CD14-positive monocyte (primary cell): ENCODE measurements around the gene TUSC2. TPM values are rescaled to one million over a fixed set of nuclear protein-coding genes. Genes with fewer than 3 reads are reported as not detected.
A peak's percentile ranks its signal among the peaks of the same experiment; 100 is the strongest.
"Not testable (repeated sequence)": the region's sequence is repeated elsewhere in the genome, so short reads cannot be mapped to it uniquely, and the experiment has no call there.

Experiments used
- DNase-seq, 3 donors: peaks; one replicate each; pipeline ENCODE4 v3.0.0-alpha.2; 2011 to 2022
- H2AFZ ChIP-seq: 2 replicates; pipeline ENCODE4 v1.6.0; 2012; ENCODE audit warnings: mild to moderate bottlenecking, low read depth, low read length, inconsistent platforms; ENCODE audit not compliant: insufficient read depth, poor library complexity, severe bottlenecking
- H3K27ac ChIP-seq, 2 donors: 1 replicate in 1 of 2; 2 replicates in 1 of 2; pipeline ENCODE4 v1.5.1; 2012 to 2013; ENCODE audit warnings: low read length in 2 of 2, control low read depth in 1 of 2, inconsistent platforms in 1 of 2, low read depth in 1 of 2, mild to moderate bottlenecking in 1 of 2
- H3K27me3 ChIP-seq, 2 donors: one replicate each; pipeline versions ENCODE4 v1.6.0 to v1.6.1; 2011 to 2013; ENCODE audit warnings: low read length in 2 of 2; ENCODE audit not compliant: control insufficient read depth in 2 of 2, insufficient read depth in 2 of 2
- H3K36me3 ChIP-seq, 2 donors: replicated peaks in 1 of 2; 1 replicate in 1 of 2; 2 replicates in 1 of 2; pipeline versions ENCODE4 v1.5.1 to v1.6.1; 2012 to 2013; ENCODE audit warnings: low read length in 2 of 2, control low read depth in 1 of 2, inconsistent platforms in 1 of 2, mild to moderate bottlenecking in 1 of 2; ENCODE audit not compliant: insufficient read depth in 2 of 2, control insufficient read depth in 1 of 2
- H3K4me1 ChIP-seq, 2 donors: 1 replicate in 1 of 2; 2 replicates in 1 of 2; pipeline versions ENCODE4 v1.5.1 to v1.6.1; 2012 to 2013; ENCODE audit warnings: low read length in 2 of 2, control low read depth in 1 of 2, inconsistent platforms in 1 of 2, mild to moderate bottlenecking in 1 of 2, moderate library complexity in 1 of 2; ENCODE audit not compliant: insufficient read depth in 2 of 2, control insufficient read depth in 1 of 2
- H3K4me2 ChIP-seq: replicated peaks from 2 replicates; pipeline ENCODE3; 2012; ENCODE audit warnings: low read length, moderate library complexity, mild to moderate bottlenecking; ENCODE audit not compliant: poor library complexity, severe bottlenecking; ENCODE audit errors: extremely low read depth
- H3K4me3 ChIP-seq, 3 experiments: fragments of 200-600 bp in 1 of 3; sonication (generic) in 1 of 3; replicated peaks in 1 of 3; 1 replicate in 2 of 3; 2 replicates in 1 of 3; pipeline ENCODE4 v1.5.1; 2011 to 2013; ENCODE audit warnings: low read length in 3 of 3, mild to moderate bottlenecking in 3 of 3, control low read depth in 2 of 3, low read depth in 2 of 3, inconsistent platforms in 1 of 3, moderate library complexity in 1 of 3
- H3K79me2 ChIP-seq: 2 replicates; pipeline ENCODE4 v1.6.0; 2012; ENCODE audit warnings: mild to moderate bottlenecking, control low read depth, inconsistent platforms, low read length, moderate library complexity; ENCODE audit not compliant: insufficient read depth
- H3K9ac ChIP-seq: 2 replicates; pipeline ENCODE4 v1.6.0; 2017; ENCODE audit warnings: low read length, mild to moderate bottlenecking; ENCODE audit not compliant: insufficient read depth, poor library complexity, severe bottlenecking
- H3K9me3 ChIP-seq, 2 donors: replicated peaks in 1 of 2; 1 replicate in 1 of 2; 2 replicates in 1 of 2; pipeline versions ENCODE4 v1.5.1 to v1.6.1; 2012 to 2013; ENCODE audit warnings: low read length in 2 of 2, control low read depth in 1 of 2; ENCODE audit not compliant: control insufficient read depth in 1 of 2, insufficient read depth in 1 of 2
- H4K20me1 ChIP-seq: 2 replicates; pipeline ENCODE4 v1.6.0; 2012; ENCODE audit warnings: mild to moderate bottlenecking, low read length, control low read depth, moderate library complexity; ENCODE audit not compliant: insufficient read depth
- H3K27ac Mint-ChIP-seq, 7 donors: one replicate each; pipeline ENCODE4 v1.8.0; 2020; ENCODE audit warnings: mild to moderate bottlenecking in 7 of 7, mixed read lengths in 7 of 7, moderate library complexity in 6 of 7, inconsistent platforms in 2 of 7
- H3K27me3 Mint-ChIP-seq, 3 donors: one replicate each; pipeline ENCODE4 v1.8.0; 2021 to 2022; ENCODE audit warnings: low read depth in 3 of 3, mild to moderate bottlenecking in 3 of 3, mixed read lengths in 3 of 3, moderate library complexity in 3 of 3, inconsistent platforms in 1 of 3
- H3K36me3 Mint-ChIP-seq, 2 donors: one replicate each; pipeline ENCODE4 v1.8.0; 2020; ENCODE audit warnings: mixed read lengths in 2 of 2, inconsistent platforms in 1 of 2, mild to moderate bottlenecking in 1 of 2
- H3K4me1 Mint-ChIP-seq: one replicate; pipeline ENCODE4 v1.8.0; 2020; ENCODE audit warnings: mild to moderate bottlenecking, mixed read lengths
- H3K4me3 Mint-ChIP-seq, 2 donors: one replicate each; pipeline ENCODE4 v1.8.0; 2020; ENCODE audit warnings: mild to moderate bottlenecking in 2 of 2, mixed read lengths in 2 of 2, moderate library complexity in 1 of 2
- H3K9me3 Mint-ChIP-seq, 7 donors: one replicate each; pipeline ENCODE4 v1.8.0; 2020 to 2022; ENCODE audit warnings: mixed read lengths in 7 of 7, mild to moderate bottlenecking in 6 of 7, moderate library complexity in 6 of 7, inconsistent platforms in 2 of 7
- WGBS: methylation state at CpG from one replicate; pipeline ENCODE4 v1.1.5; 2013; ENCODE audit warnings: missing lambda C conversion rate; ENCODE audit not compliant: insufficient coverage; 5-methylcytosine and 5-hydroxymethylcytosine counted together
- intact Hi-C, 2 donors: fragments of 100-400 bp; cut with micrococcal nuclease; formaldehyde crosslinking; loops; one replicate each; pipeline versions ENCODE4 v1.15.0 to v1.15.1; 2023
- polyA plus RNA-seq, 3 donors: library from polyadenylated mRNA; depleted of rRNA in 1 of 3; unstranded in 2 of 3; stranded (reverse) in 1 of 3; fragments of 300-500 nt in 2 of 3; fragments of >200 nt in 1 of 3; fragmentation: Illumina TruSeq in 2 of 3; gene quantifications; 1 replicate in 2 of 3; 2 replicates in 1 of 3; pipeline ENCODE4 v1.2.3, GENCODE V29; 2012 to 2021
- TF ChIP-seq, protein P1 (sequence below): fragments of 200-600 bp; IDR thresholded peaks from one replicate; pipeline ENCODE4 v1.8.0; 2022; ENCODE audit warnings: antibody characterized with exemption, mild to moderate bottlenecking

TUSC2 gene
- polyA plus RNA-seq, 3 donors = 22.6 to 55.7 (median 47.0) TPM

DNA sequence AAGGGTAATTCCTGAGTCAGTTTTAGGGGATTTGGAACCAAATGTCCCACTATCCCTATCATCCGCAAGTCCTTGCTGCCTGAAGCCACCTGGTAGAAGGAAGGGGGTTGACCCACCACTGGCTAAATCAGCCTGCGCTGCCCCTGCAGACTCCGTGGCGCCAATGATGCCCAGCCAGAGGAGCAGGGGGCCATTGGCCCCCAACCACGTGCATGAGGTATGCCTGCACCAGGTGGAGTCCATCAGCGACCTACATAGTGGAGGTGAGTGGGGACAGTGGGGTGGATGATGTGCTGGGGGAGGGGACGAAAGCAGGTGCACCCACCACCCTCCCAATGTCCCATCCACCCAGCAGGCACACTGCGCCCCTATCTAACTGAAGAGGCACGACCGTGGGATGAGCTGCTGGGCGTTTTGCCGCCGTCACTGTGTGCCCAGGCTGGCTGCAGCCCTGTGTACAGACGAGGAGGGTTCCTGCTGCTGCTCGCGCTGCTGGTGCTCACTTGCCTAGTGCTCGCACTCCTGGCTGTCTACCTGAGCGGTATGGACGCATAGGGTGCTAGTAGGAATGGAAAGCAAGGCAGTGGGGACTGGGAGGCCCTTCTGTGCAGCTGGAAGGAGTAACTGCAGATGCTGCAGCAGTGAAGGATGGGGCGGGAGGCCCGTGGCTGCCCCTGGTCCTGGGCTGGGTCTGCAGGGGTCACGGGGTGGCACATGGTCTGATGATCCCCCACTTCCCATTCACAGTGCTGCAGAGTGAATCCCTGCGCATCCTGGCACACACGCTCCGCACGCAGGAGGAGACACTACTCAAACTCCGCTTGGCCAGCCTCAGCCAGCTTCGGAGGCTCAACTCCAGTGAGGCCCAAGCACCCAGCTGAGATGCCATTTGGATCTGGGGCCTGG, 41.4 kb downstream of the TUSC2 start:
- peak in 1 of 3 donors; percentile 1 for DNase-seq
- H3K27ac ChIP-seq = no peak overlapping the region
- intact Hi-C loops = no loop called here
- H3K36me3 ChIP-seq = peaks cover 34 to 41% of the 10 kb centered on the region in 2 donors
- TF ChIP-seq, protein P1, sequence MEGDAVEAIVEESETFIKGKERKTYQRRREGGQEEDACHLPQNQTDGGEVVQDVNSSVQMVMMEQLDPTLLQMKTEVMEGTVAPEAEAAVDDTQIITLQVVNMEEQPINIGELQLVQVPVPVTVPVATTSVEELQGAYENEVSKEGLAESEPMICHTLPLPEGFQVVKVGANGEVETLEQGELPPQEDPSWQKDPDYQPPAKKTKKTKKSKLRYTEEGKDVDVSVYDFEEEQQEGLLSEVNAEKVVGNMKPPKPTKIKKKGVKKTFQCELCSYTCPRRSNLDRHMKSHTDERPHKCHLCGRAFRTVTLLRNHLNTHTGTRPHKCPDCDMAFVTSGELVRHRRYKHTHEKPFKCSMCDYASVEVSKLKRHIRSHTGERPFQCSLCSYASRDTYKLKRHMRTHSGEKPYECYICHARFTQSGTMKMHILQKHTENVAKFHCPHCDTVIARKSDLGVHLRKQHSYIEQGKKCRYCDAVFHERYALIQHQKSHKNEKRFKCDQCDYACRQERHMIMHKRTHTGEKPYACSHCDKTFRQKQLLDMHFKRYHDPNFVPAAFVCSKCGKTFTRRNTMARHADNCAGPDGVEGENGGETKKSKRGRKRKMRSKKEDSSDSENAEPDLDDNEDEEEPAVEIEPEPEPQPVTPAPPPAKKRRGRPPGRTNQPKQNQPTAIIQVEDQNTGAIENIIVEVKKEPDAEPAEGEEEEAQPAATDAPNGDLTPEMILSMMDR = no peak
- peaks cover 0 to 2% (median 0%) of the 10 kb centered on the region in 7 donors for H3K9me3 Mint-ChIP-seq
- H3K9me3 ChIP-seq = no peaks in the 10 kb centered on the region
- peaks cover 6 to 7% of the 10 kb centered on the region in 2 donors for H3K4me1 ChIP-seq
- H3K79me2 ChIP-seq = peaks cover 14% of the 10 kb centered on the region
- no peak overlapping the region for H3K9ac ChIP-seq
- peaks cover 4 to 6% (median 4%) of the 10 kb centered on the region in 3 donors for H3K27me3 Mint-ChIP-seq
- no peak overlapping the region for H3K4me3 Mint-ChIP-seq
- peaks cover 23 to 34% of the 10 kb centered on the region in 2 donors for H3K36me3 Mint-ChIP-seq
- H3K4me1 Mint-ChIP-seq = peaks cover 7% of the 10 kb centered on the region
- H2AFZ ChIP-seq = no peak overlapping the region
- no peak overlapping the region for H3K4me3 ChIP-seq
- H4K20me1 ChIP-seq = no peaks in the 10 kb centered on the region
- no peak overlapping the region for H3K4me2 ChIP-seq
- no peaks in the 10 kb centered on the region for H3K27me3 ChIP-seq
- H3K27ac Mint-ChIP-seq = peak overlapping the region in 1 of 7 donors; percentile 59
- 94% methylated on average over 23 of the region's 28 CpGs for WGBS

DNA sequence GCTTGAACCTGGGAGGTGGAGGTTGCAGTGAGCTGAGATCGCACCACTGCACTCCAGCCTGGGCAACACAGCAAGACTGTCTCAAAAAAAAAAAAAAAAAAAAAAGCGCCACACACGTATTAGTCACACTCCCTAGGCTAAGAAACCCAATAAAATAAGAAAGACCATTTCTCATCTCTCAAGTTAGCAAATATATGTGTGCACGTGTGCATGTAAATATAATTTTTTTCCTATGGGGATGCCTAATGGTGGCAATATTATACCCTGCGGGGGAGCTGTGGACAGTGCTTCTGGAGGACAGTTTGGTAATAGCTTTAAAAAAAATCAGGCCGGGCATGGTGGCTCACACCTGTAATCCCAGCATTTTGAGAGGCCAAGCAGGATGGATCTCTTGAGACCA, 43.9 kb downstream of the TUSC2 start:
- H3K4me3 Mint-ChIP-seq, H2AFZ ChIP-seq, H4K20me1 ChIP-seq, H3K27me3 Mint-ChIP-seq, H3K27me3 ChIP-seq, H3K9ac ChIP-seq, H3K4me1 Mint-ChIP-seq, H3K27ac Mint-ChIP-seq, H3K9me3 Mint-ChIP-seq, H3K79me2 ChIP-seq, H3K4me3 ChIP-seq, H3K4me2 ChIP-seq, H3K4me1 ChIP-seq, H3K27ac ChIP-seq, DNase-seq, H3K9me3 ChIP-seq, intact Hi-C loops: not testable (repeated sequence)
- peaks cover 17 to 20% of the 10 kb centered on the region in 2 donors for H3K36me3 Mint-ChIP-seq
- peaks cover 23 to 27% of the 10 kb centered on the region in 2 donors for H3K36me3 ChIP-seq
- 100% methylated on average over 2 of the region's 6 CpGs for WGBS
